NCI-H748 treated with DMSO at 0.1 percent for 48 hours (cell line): ENCODE measurements around the gene MYH9.
"Not testable (repeated sequence)": the region's sequence is repeated elsewhere in the genome, so short reads cannot be mapped to it uniquely, and the experiment has no call there.

Source experiments
- DNase-seq: peaks from one replicate; lab custom pipeline; 2025; lab: John Stamatoyannopoulos, UW

Gene MYH9

DNA sequence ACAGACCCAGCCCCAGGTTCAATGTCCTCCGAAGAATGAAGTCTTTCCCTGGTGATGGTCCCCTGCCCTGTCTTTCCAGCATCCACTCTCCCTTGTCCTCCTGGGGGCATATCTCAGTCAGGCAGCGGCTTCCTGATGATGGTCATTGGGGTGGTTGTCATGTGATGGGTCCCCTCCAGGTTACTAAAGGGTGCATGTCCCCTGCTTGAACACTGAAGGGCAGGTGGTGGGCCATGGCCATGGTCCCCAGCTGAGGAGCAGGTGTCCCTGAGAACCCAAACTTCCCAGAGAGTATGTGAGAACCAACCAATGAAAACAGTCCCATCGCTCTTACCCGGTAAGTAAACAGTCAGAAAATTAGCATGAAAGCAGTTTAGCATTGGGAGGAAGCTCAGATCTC, 120.7 kb downstream of the MYH9 start:
- DNase-seq: no peak

DNA sequence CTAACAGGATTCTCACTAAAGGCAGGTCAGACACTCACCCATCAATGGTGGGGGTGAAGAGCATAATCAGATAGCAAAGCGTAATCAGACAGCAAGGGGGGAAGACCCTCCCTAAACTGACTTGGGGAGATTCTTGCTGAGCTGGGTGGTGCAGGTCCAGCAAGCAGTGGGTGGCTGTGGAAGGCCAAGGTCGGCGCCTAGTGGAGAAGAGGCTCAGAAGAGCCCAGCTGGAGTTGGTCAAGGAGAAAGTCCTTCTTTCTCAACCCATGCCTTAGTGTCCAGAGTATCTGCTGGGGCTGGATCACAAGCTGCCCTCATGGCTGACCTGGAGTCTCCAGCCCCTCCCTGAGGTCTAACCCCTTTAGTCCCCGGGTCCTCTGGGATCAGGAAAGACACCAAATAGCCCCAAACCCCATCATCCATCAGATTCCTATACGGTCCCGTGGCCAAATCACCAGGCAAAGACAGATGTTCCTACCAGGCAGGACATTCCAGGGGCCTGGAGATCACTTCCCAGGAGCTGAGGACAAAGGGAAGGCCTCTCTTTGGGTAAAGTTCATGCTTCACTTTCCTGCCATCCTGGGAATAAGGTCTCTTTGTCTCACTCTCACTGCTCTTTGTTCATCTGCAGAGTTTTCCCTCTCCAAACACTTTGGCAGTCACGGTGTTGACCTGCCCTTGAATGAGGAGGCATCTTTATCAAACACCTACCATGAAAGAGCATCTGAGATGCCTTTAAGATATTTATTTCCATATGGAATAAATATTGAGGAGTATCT, 123.7 kb downstream of the MYH9 start:
- DNase-seq: not testable (repeated sequence)

DNA sequence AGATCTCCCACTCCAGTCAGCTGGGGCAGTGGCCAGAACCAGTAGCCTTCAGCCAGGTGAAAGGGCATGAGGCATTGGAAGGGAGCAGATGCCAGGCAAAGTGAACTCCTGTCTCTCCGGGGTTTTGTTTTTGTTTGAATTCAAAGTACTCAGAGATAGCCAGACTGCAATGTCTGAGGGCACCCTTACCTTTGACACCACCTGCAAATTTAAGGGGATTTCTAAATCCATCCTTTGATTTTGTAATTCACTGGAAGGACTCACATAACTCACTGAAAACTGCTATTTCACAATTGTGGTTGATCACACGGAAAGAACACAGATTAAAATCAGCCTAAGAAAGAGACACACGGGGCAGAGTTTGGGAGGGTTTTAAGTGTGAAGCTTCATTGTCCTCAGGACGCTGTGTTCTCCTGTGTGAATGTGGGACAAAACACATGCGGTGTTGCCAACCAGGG, 124.5 kb downstream of the MYH9 start:
- not testable (repeated sequence) for DNase-seq

DNA sequence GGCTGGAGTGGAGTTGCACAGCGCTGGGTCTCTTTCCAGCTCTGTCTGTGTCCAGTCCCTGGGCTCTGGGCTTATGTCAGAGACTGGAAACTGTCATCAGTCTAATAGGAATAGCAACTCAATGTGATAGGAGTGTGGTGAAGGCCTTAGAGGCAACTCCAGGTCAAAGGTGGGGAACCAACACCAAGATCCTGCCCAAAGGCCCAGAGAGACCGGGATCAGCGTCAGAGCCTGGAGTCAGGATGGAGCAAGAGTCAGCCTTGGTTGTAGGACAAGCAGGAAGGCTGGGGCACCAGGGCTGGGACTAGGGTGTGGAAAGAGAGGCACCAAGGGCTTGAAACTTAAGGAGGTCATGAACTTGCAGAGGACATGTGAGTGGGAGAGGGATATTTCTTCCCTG, 125.5 kb downstream of the MYH9 start:
- DNase-seq: not testable (repeated sequence)

DNA sequence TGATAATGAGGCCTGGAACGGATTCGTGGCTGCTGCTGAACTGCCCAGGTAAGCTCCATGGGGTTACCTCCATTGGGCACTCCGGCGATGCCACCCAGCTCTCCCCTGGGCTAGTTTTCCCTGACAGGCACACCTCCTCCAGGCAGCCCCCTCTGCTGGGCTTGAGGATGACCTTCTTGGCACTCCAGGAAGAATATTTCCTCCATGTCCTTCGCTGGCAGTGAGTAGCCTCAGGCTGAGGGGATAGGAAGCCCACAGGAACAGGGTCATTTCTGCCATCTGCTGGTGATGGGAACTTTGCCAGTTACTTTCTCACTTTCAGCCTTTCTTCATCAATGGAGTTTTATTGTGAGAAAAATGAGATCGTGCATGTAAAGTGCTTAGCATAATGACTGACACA, 126.1 kb downstream of the MYH9 start:
- DNase-seq: not testable (repeated sequence)

DNA sequence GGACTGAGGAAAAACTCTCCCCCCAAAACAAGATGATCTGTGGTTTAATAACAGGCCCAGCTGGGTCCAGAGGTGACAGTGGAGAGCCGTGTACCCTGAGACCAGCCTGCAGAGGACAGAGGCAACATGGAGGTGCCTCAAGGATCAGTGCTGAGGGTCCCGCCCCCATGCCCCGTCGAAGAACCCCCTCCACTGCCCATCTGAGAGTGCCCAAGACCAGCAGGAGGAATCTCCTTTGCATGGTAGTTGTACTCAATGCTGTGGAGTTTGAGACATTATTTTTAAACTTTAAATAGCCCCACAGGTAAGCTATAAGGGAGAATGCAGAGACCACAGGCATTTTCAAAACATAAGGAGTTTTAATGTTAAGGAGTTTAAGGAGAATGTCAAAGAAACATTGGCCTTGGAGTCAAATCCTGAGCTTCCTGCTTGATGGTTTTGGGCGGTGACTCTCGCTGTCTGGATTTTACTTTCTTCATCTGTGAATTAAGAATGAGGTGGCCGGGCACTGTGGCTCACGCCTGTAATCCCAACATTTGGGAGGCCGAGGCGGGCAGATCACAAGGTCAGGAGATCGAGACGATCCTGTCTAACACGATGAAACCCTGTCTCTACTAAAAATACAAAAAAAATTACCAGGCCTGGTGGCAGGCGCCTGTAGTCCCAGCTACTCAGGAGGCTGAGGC, 128.0 kb downstream of the MYH9 start:
- no peak for DNase-seq

DNA sequence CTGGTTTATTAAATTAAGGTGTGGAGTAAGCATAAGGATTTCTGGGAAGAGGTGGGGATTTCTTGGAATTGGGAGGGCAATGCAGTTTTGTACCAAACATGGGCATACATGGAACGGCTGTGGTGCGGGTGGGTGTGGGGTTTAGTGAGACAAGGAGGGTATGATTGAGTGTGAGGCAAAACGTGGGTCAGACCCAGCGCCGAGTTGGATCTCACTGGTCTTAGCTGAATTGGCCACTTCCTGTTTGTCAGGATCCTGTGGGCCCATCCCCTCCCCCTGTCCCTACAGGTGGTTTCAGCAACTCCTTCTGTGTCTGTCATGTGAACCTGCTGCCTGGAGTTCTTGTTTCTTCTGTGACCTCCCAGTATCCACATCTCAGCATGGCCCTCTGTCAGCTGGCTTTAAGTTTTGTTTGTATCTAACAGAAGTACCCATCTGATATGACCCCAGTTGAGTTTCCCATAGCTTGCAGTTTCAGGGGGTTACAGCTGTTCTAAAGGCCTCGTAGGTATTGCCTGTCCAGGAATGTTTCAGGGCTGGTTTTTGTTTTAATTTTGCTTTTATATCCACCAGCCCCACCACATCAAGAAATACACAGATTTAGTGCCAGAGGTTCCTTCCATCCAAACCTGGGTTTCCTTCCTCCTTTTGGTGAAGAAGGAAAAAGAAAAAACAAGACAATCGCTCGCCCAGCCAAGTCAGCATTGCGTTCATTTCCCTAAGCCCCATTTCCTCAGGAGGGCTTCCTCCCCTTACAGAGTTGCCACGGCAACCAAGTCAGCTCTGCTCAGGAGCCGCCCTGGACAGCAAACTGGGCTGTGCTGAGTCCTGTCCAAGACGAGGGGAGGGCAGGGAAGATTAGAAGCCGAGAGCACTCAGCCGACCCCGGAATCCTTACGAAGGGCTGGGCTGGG, 128.8 kb downstream of the MYH9 start:
- DNase-seq: no peak

DNA sequence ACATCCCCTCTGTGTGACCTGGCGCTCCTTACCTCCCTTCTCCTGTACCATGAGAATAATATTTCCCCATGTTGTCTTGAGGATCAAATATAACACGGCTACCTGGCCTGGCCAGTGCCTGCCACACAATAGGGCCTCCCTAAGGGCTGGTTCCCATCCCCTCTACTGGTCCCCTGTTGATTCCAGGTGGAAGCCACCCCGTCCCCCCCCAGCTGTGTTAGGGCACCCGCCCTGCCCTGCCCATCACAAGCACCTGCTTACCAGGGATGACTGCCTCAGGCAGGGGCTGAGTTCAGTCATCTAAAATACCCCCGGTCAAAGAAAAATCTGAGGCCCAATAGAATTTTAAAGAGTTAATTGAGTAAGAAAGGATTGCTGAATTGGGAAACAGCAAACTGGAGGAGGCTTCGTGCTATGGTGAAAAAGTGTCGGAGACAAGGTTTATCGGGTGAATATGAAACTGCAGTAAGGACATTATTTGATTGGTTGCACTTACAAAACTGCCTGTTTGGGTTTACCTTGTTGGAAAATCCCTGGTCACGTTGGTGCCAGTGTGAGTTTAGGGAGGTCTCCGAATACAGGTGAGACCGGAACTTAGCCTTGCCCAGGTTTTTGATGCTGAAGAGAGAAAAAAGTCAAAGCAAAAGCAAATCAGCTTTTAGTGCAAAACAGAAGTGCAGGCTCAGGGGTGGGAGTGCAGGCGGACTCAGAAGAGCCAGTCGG, 129.7 kb downstream of the MYH9 start:
- no peak for DNase-seq

DNA sequence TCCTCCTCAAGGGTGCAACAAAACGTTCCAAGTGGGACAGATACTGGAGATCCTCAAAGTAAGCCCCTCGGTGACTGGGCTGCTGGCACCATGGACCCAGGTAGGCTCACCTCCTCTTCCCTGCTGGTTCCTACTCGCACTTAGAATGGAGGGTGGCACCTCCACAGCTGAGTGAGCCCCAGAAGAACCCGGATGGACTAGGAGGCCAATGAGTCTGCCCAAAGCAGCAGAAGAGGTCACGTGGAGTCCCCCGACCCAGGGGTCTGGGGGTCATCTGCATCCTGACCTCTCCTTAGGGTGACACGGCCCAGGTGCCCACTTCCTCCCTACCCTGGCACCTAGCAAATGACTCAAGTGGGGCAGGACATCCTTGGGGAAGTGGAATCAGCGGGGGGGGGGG, 130.5 kb downstream of the MYH9 start:
- DNase-seq: no peak

DNA sequence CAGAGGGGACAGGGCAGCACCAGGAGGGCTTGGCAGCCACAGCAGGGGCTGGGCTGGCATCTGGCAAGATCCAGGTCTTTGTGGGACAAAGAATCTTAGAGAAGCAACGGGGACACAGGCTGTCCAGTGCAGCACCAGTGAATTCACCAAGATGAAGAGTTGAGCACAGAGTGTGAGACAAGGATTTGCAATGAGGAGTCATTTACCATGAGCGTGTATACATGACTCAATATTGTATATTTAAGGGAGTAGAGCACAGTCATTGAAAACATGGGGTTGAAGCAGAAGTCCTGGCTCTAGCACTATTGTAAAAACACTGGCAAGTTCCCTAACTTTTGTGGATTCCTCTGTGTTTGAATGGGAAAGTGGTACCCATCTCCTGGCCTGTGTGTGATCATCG, 131.3 kb downstream of the MYH9 start:
- no peak for DNase-seq

DNA sequence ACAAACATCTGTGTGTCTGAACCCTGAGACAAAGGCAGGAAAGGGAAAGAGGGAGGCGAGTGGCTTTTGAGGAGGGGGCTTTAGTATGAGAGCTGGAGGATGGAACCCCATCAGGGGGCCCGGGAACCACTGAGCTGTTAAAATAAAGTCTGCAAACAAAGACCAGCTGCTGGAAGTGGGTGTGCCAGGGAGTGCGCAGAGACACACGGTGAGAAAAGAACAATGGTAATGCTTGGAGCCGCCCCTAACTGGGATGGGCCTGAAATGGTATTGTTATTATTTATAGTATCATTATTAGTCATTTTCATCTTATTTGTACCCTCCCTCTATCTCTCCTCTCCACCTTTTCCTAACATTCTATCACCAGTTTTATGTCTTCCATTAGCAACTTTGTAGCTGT, 132.2 kb downstream of the MYH9 start:
- DNase-seq: not testable (repeated sequence)

DNA sequence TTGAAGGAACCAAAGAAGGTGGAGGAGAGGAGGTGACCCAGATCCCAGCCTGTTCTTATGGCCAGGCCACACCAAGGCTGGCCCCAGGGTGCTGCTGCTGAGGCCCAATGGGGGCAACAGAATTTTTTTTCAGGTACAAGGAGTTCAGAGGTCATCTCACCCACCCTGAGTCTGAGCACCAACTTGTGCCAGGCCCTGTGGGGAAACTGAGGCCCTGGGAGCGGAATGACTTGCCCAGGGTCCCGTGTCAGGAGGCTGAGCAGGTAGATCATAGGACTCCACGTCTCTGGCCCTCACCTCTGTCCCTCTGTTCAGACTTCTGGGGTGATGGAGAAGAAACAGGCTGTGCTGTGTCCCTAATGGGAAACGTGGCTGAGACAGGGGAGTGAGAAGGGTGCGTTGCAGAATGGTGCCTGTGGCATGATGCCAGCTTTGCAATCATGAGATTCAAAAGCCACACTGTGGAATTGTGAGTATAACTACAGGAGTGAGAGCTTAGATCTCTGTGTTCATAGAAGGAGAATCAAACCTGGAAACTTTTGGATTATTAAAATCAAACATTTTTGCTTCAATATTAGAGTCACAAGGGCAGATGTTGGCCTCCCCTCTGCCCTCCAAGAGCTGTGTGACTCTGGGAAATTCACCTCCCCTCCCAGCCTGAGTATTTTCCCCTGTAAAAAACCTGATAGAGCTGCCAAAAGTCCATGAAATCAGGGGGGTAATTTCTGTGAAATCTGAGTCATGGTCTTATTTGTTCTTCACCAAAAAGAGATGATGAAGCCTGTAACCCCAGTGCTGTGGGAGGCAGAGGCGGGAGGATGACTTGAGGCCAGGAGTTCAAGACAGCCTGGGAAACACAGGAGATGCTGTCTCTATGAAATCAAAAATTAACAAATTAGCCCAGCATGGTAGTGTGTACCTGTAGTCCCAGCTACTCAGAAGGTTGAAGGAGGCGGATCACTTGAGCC, 134.0 kb downstream of the MYH9 start:
- DNase-seq: no peak

DNA sequence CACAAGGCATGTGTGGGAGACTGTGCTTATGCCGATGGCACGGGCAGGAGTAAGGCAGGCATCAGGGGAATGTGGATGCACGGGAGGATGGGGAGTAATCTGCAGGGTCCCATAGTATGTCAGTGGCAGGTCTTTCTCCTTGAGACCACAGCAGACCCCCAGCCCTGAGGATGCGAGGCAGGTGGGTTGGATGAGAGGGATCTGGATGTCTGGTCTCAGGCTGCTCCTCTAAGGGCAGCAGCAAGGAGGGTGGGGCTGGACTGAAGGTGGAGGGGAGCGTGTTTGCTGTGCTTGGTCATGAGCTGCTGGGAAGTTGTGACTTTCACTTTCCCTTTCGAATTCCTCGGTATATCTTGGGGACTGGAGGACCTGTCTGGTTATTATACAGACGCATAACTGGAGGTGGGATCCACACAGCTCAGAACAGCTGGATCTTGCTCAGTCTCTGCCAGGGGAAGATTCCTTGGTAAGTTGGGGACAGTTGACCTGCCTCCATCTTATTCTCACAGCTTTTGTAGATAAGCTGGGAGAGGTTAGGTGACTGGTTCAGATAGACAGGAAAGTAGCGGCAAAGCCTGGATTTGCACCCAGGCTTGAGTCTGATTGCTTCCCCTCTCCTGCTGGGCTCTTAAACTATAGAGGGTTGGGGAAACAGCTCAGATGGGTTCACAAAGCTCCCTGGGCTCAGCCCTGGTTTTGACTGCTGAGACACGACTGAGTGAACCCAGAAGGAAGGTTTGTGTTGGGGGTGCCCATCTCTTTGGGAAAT, 134.8 kb downstream of the MYH9 start, which contains the start of gene APOL1:
APOL1 (plus strand) TSS at position 380 of the 769 bp plus-strand sequence. CDS start 1,823 bp downstream, outside the sequence.
- no peak for DNase-seq

DNA sequence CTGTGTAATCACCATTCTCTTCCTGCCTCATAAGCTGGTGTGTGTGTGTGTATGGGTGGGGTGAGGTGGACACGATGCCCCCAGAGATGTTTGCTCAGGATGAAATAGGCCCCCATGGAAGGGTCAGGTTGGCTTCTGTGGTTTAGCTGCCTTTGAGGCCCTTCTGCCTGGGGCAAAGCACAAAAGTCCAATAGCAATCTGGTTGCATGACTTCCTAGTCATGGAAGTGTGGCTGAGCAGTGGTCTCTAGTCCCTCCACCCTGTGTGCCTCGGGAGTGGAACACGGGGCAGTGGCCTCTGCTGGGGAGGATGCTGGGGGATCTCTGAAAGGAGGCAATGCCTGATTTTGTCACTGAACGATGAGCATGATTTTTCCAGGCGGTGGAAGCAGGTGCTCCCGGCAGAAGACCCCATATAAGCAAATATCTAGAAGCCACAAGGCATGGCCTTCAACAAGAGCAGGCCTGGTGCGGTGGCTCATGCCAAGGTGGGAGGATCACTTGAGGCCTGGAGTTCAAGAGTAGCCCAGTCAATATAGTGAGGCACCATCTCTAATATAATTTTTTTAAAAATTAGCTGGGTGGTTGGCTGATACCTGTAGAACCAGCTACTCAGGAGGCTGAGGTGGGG, 135.7 kb downstream of the MYH9 start:
- not testable (repeated sequence) for DNase-seq

DNA sequence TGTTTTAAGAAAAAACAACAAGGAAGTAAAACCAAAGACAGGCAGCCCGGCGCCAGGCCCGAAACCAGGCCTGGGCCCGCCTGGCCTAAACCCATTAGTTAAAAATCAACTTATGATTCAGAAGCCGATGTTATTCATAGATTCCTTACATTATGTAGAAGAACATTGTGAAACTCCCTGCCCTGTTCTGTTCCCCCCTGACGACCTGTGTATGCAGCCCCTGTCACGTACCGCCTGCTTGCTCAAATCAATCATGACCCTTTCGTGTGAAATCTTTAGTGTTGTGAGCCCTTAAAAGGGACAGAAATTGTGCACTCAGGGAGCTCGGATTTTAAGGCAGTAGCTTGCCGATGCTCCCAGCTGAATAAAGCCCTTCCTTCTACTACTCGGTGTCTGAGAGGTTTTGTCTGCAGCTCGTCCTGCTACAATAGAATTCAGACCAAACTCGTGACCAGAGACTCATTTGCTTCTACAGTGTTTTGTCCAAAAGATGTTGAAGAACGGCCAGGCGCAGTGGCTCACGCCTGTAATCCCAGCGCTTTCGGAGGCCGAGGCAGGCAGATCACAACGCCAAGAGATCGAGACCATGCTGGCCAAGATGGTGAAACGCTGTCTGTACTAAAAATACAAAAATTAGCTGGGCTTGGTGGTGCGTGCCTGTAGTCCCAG, 137.3 kb downstream of the MYH9 start:
- DNase-seq: not testable (repeated sequence)

DNA sequence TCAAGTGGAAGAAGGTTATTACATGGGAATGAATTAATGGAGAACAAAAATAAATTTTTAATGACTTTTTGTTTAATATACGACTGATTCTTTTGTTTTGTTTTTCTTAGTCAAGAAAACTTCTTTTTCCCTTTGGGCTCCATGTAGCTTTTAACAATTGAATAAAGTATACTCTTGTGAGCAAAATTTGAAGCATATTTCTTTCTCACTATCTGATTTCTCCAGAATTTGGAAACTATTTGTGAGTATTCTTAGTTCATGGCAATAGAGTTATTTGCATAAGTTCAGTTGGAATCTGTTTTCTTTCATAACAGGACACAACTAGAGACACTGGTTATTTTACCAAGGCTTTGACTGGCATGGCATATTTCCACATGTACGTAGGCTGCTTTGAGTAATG, 138.6 kb downstream of the MYH9 start:
- no peak for DNase-seq

DNA sequence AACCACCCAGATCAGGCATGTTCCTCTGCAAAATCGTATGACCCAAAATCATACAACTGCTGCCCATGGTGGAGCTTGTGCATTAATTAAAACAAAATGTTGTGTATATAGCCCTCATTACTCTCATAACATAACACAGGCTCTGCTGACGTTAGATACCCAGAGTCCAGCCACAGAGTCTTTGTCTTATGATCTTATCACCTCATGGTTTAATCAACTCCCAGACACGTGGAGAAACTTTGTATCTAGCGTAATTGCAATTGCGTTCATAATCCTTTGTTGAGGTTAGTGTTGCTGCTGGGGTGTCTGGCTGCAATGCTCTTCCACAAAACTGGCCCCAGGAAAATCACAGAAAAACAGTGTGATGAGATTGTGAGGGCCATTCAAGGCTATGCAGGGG, 139.8 kb downstream of the MYH9 start:
- DNase-seq: no peak

DNA sequence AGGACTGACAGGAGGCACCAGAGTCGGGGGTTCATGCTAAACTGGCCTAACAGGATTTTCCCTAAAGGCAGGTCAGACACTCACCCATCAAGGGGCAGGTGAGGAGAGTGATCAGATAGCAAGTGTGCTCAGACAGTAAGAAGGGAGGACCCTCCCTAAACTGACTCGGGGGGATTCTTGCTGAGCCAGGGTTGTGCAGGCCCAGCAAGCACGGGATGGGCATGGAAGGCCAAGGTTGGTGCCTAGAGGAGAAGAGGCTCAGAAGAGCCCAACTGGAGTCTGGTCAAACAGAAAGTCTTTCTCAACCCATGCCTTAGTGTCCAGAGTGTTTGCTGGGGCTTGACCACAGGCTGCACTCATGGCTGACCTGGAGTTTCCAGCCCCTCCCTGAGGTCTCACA, 141.0 kb downstream of the MYH9 start:
- no peak for DNase-seq
